ENCODE measurements around the gene OR2T27. TPM values are rescaled to one million over a fixed set of nuclear protein-coding genes. Genes with fewer than 3 reads are reported as not detected.

Gene OR2T27
- total RNA-seq, 1 experiment from 2014 or later, result not detected

GRCh38 chr1:248695451-248696132, 40.3 kb upstream of the OR2T27 start:
- Histone ChIP-seq H3K36me3 (ENCODE audit: control insufficient read depth in 1 of 2, insufficient read depth in 2 of 2, low read length in 2 of 2) (no peaks in the 10 kb centered on the region), H3K9me2 (ENCODE audit: insufficient read depth) (no peaks in the 10 kb centered on the region), H3K4me2 (ENCODE audit: low read length) (no peak overlapping the region), H4K20me1 (ENCODE audit: insufficient read depth) (no peaks in the 10 kb centered on the region), H3K9ac (ENCODE audit: low read length) (no peak overlapping the region), H2AFZ (ENCODE audit: low read depth, low read length, poor library complexity, severe bottlenecking) (no peak overlapping the region), H3K4me3 (replicated peaks in 1 of 2; ENCODE audit: low read depth in 1 of 2, low read length in 2 of 2) (no peak overlapping the region), H3K27ac (ENCODE audit: low read depth, low read length) (no peak overlapping the region), H3K4me1 (ENCODE audit: control insufficient read depth in 1 of 2, insufficient read depth in 2 of 2, low read length in 2 of 2) (no peaks in the 10 kb centered on the region), H3K79me2 (ENCODE audit: insufficient read depth, low read length) (no peaks in the 10 kb centered on the region), H3K9me3 (ENCODE audit: control insufficient read depth in 1 of 2, insufficient read depth in 1 of 2, low read depth in 1 of 2, low read length in 2 of 2) (no peaks in the 10 kb centered on the region), H3K27me3 (ENCODE audit: insufficient read depth, low read length) (no peaks in the 10 kb centered on the region)
- ChIA-PET POLR2A (no interaction called here), RAD21 (ENCODE audit: low non-redundant PET in 1 of 2, low total read pairs in 2 of 2, uncharacterized antibody in 2 of 2, unreplicated experiment in 2 of 2) (no interaction called here), CTCF (interaction anchor here (1.5 kb wide), 1 partner anchor 142 kb away, joined by 3 read pairs; the partner anchor contains the start of gene ZNF672)
- ATAC-seq (no peak), DNase-seq (ENCODE audit: low read depth, low spot score) (no peak)
- intact Hi-C loops (cut with micrococcal nuclease), result loop anchor here (1.0 kb wide), 1 partner anchor 112 kb away; no protein-coding TSS in a partner anchor
- TF ChIP-seq SIN3A (IDR thresholded peaks at IDR 0.05; ENCODE audit: low read depth) (no peak), POLR2AphosphoS5 (IDR thresholded peaks at IDR 0.05; ENCODE audit: low read depth, low read length) (no peak), SRF (IDR thresholded peaks at IDR 0.05; ENCODE audit: low read depth) (no peak), CBX3 (IDR thresholded peaks at IDR 0.05; ENCODE audit: low read depth) (no peak), EZH2 (IDR thresholded peaks at IDR 0.05) (no peak), JUND (IDR thresholded peaks at IDR 0.05) (no peak), EZH2phosphoT487 (IDR thresholded peaks at IDR 0.05; ENCODE audit: borderline replicate concordance) (no peak), CTCF (IDR thresholded peaks at IDR 0.05 in 2 of 3, conservative IDR thresholded peaks at IDR 0.05 in 1 of 3; ENCODE audit: borderline replicate concordance in 1 of 3, insufficient read depth in 1 of 3, low read depth in 2 of 3, low read length in 2 of 3) (no peak), YY1 (IDR thresholded peaks at IDR 0.05; ENCODE audit: extremely low read depth, insufficient replicate concordance, low read depth, low read length) (no peak), CEBPB (IDR thresholded peaks at IDR 0.05; ENCODE audit: low read depth) (no peak)
- TF ChIP-seq, protein P1, sequence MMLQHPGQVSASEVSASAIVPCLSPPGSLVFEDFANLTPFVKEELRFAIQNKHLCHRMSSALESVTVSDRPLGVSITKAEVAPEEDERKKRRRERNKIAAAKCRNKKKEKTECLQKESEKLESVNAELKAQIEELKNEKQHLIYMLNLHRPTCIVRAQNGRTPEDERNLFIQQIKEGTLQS (IDR thresholded peaks at IDR 0.05), result no peak
- TF ChIP-seq, protein P2, sequence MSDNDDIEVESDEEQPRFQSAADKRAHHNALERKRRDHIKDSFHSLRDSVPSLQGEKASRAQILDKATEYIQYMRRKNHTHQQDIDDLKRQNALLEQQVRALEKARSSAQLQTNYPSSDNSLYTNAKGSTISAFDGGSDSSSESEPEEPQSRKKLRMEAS (IDR thresholded peaks at IDR 0.05), result no peak
- BruUV-seq (replicated peaks), result no TSS peak

All from HCT116 (cell line).